ENCODE data around the gene PTAR1. TPM values are rescaled to one million over a fixed set of nuclear protein-coding genes. Genes with fewer than 3 reads are reported as not detected.

PTAR1 gene
- total and polyA plus RNA-seq, 10 of the 15 experiments (the other 5 are each of a cell fraction or from before 2014, with no cell fraction given), result 4.9 to 27.6 (median 14.2) TPM

DNA sequence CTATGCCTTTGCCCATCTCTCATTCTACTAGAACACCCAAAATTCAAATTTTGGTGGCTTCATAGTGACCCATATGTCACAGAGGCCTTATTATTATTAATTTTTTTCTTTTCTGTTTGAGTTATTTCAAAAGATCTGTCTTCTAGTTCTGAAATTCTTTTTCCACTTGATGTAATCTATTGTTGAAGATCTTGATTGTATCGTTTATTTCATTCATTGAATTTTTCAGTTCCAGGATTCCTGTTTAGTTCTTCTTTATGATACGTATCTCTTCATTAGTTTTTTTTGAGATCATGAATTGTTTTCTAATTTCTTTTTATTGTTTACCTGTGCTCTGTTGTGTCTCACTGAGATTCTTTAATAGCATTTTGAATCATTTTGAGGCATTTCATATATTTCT, 63.0 kb downstream of the PTAR1 start:
- no peak overlapping the region for H3K9ac ChIP-seq (ENCODE audit: control insufficient read depth, insufficient read depth, low read length)
- no peak overlapping the region for H3K4me3 ChIP-seq
- H3K79me2 ChIP-seq (ENCODE audit: control insufficient read depth, insufficient read depth, low read length), result no peaks in the 10 kb centered on the region
- SMC1A ChIA-PET (ENCODE audit: uncharacterized antibody, unreplicated experiment), result no interaction called here
- H3K36me3 ChIP-seq (ENCODE audit: control insufficient read depth in 2 of 2, insufficient read depth in 2 of 2, low read length in 1 of 2), result no peaks in the 10 kb centered on the region
- POLR2A ChIA-PET, result no interaction called here
- H3K27me3 ChIP-seq (replicated peaks in 1 of 2; ENCODE audit: control insufficient read depth in 2 of 2, insufficient read depth in 2 of 2, low read length in 1 of 2), result no peaks in the 10 kb centered on the region
- WGBS (ENCODE audit: insufficient coverage, insufficient replicate concordance, low lambda C conversion rate, missing lambda C conversion rate), result 73% methylated on average over 2 of the region's 2 CpGs
- FAIRE-seq, result no peak
- no TSS peak for BruUV-seq (replicated peaks)
- H3K9me3 ChIP-seq (replicated peaks; ENCODE audit: control insufficient read depth, insufficient read depth, low read length), result no peaks in the 10 kb centered on the region; the same call in 2 of the 3 replicates
- DNase-seq (ENCODE audit: low read depth, low spot score), result no peak
- no peak for ATAC-seq
- intact Hi-C loops (cut with micrococcal nuclease; ENCODE audit: unreplicated experiment) (no loop called here), in situ Hi-C loops (cut with MboI) (no loop called here)
- RAD21 ChIA-PET (ENCODE audit: unreplicated experiment), result no interaction called here
- no peak overlapping the region for H3K27ac ChIP-seq (ENCODE audit: control insufficient read depth, insufficient read depth)
- TF ChIP-seq ATF7 (IDR thresholded peaks at IDR 0.05; ENCODE audit: low read depth) (no peak), CBX3 (IDR thresholded peaks at IDR 0.05; ENCODE audit: borderline replicate concordance, low read depth) (no peak), IKZF2 (IDR thresholded peaks at IDR 0.05) (no peak), TCF12 (IDR thresholded peaks at IDR 0.05; ENCODE audit: low read depth, low read length) (no peak), CBX5 (IDR thresholded peaks at IDR 0.05; ENCODE audit: low read depth) (0 out of 2 replicates have a peak, but pooled peaks have one; percentile 37)
- no peaks in the 10 kb centered on the region for H3K4me1 ChIP-seq (ENCODE audit: control insufficient read depth, insufficient read depth, low read length)
- CTCF ChIA-PET, result no interaction called here
- H4K20me1 ChIP-seq (ENCODE audit: control insufficient read depth, insufficient read depth), result no peaks in the 10 kb centered on the region
- H2AFZ ChIP-seq (ENCODE audit: control insufficient read depth, low read depth, low read length), result no peak overlapping the region
- H3K4me2 ChIP-seq (ENCODE audit: control insufficient read depth, insufficient read depth), result no peak overlapping the region

DNA sequence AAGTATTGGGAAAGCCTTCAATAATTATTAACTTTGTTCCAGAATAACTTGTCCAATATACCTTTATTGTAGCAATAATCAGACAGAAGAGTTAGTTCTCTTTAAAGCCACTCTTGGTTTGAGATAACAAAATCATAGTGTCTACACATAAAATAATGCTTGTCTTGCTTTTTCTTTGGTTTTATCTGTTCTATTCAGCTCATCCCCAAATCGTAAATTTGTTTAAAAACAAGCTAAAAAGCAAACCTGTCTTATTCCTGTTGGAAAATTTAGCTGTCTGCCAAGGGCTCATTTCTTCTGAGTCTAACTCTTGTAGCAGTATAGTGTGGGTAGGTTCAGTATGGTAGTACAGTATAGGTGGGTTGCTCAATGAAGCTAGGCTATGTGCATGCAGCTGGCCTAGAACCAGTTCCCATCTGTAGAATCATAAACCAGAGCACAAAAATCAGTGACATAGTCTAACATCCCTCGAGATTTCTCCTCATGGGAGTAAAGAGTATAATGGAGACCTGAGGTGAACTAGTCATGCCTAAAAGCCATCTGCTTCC, 69.7 kb downstream of the PTAR1 start:
- H3K9ac ChIP-seq (ENCODE audit: control insufficient read depth, insufficient read depth, low read length), result no peak overlapping the region
- H2AFZ ChIP-seq (ENCODE audit: control insufficient read depth, low read depth, low read length), result no peak overlapping the region
- no peaks in the 10 kb centered on the region for H3K27me3 ChIP-seq (replicated peaks in 1 of 2; ENCODE audit: control insufficient read depth in 2 of 2, insufficient read depth in 2 of 2, low read length in 1 of 2)
- H3K4me1 ChIP-seq (ENCODE audit: control insufficient read depth, insufficient read depth, low read length), result no peaks in the 10 kb centered on the region
- ChIA-PET POLR2A (no interaction called here), CTCF (interaction anchor here (1.0 to 1.6 kb wide), 2 partner anchors 8 to 17 kb away, joined by 3 to 5 read pairs; no protein-coding TSS in a partner anchor), SMC1A (ENCODE audit: uncharacterized antibody, unreplicated experiment) (interaction anchor here (0.8 kb wide), 1 partner anchor 32 kb away, joined by 3 read pairs; no protein-coding TSS in a partner anchor), RAD21 (ENCODE audit: unreplicated experiment) (no interaction called here)
- intact Hi-C loops (cut with micrococcal nuclease; ENCODE audit: unreplicated experiment) (no loop called here), in situ Hi-C loops (cut with MboI) (no loop called here)
- H3K27ac ChIP-seq (ENCODE audit: control insufficient read depth, insufficient read depth), result no peak overlapping the region
- no TSS peak for BruUV-seq (replicated peaks)
- no peak for FAIRE-seq
- no peak for ATAC-seq
- H3K4me3 ChIP-seq, result no peak overlapping the region
- H3K79me2 ChIP-seq (ENCODE audit: control insufficient read depth, insufficient read depth, low read length), result no peaks in the 10 kb centered on the region
- no peak for DNase-seq (ENCODE audit: low read depth, low spot score)
- H4K20me1 ChIP-seq (ENCODE audit: control insufficient read depth, insufficient read depth), result no peaks in the 10 kb centered on the region
- no peaks in the 10 kb centered on the region for H3K36me3 ChIP-seq (ENCODE audit: control insufficient read depth in 2 of 2, insufficient read depth in 2 of 2, low read length in 1 of 2)
- 0% methylated on average over 2 of the region's 2 CpGs for WGBS (ENCODE audit: insufficient coverage, insufficient replicate concordance, low lambda C conversion rate, missing lambda C conversion rate)
- no peaks in the 10 kb centered on the region for H3K9me3 ChIP-seq (replicated peaks; ENCODE audit: control insufficient read depth, insufficient read depth, low read length)
- no peak overlapping the region for H3K4me2 ChIP-seq (ENCODE audit: control insufficient read depth, insufficient read depth)
- no peak for TF ChIP-seq CREM (IDR thresholded peaks at IDR 0.05; ENCODE audit: low read depth)
- TF ChIP-seq RFX5 (IDR thresholded peaks at IDR 0.05; ENCODE audit: low read depth, low read length), result no peak
- no peak for TF ChIP-seq CEBPB (IDR thresholded peaks at IDR 0.05; ENCODE audit: borderline replicate concordance in 1 of 2, low read depth in 2 of 2, low read length in 2 of 2)
- no peak for TF ChIP-seq CHD2 (IDR thresholded peaks at IDR 0.05; ENCODE audit: borderline replicate concordance, low read depth, low read length)
- TF ChIP-seq CBX3 (IDR thresholded peaks at IDR 0.05; ENCODE audit: borderline replicate concordance, low read depth), result no peak
- TF ChIP-seq EP300 (IDR thresholded peaks at IDR 0.05; ENCODE audit: borderline replicate concordance in 1 of 2, control insufficient read depth in 1 of 2, low read depth in 2 of 2, low read length in 2 of 2), result no peak
- TF ChIP-seq, protein P1, sequence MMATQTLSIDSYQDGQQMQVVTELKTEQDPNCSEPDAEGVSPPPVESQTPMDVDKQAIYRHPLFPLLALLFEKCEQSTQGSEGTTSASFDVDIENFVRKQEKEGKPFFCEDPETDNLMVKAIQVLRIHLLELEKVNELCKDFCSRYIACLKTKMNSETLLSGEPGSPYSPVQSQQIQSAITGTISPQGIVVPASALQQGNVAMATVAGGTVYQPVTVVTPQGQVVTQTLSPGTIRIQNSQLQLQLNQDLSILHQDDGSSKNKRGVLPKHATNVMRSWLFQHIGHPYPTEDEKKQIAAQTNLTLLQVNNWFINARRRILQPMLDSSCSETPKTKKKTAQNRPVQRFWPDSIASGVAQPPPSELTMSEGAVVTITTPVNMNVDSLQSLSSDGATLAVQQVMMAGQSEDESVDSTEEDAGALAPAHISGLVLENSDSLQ (IDR thresholded peaks at IDR 0.05), result no peak
- no peak for TF ChIP-seq FOS (IDR thresholded peaks at IDR 0.05; ENCODE audit: borderline replicate concordance, extremely low read depth, insufficient read length)
- no peak for TF ChIP-seq MTA2 (IDR thresholded peaks at IDR 0.05; ENCODE audit: low read depth)
- no peak for TF ChIP-seq RAD51 (IDR thresholded peaks at IDR 0.05)
